ENCODE data around the gene PDZD7.
A peak's percentile ranks its signal among the peaks of the same experiment; 100 is the strongest.
"Not testable (repeated sequence)": the region's sequence is repeated elsewhere in the genome, so short reads cannot be mapped to it uniquely, and the experiment has no call there.

Gene PDZD7

GRCh38 chr10:101042667-101043362 is 11.9 kb upstream of the PDZD7 start:
- DNase-seq (ENCODE audit: low read depth) = peak; percentile 78
- H3K4me3 ChIP-seq (ENCODE audit: low read depth, low read length) = peak overlapping the region; percentile 55

DNA sequence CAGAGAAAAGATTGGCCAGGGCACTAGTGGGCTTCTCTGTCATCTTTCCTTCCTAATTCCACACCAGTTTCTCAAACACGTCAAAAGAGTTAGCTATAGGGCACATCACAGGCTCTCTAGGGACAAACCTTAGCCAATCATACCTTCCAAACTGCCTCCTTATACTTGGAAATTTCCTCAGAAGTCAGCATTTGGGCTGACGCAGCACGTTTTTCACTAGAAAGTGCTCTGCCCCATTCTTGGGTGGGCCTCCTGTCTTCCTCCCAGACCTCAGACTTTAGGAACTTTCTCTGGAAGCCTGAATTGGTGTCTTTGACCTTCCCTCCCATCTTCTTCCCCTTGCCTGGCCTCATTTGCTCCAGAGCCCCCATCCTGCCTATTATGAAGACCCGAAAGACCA is 11.2 kb upstream of the PDZD7 start:
- H3K4me3 ChIP-seq (ENCODE audit: low read depth, low read length) = peak overlapping the region; percentile 55
- no peak for DNase-seq (ENCODE audit: low read depth)

GRCh38 chr10:101041252-101041761 is 10.4 kb upstream of the PDZD7 start:
- DNase-seq (ENCODE audit: low read depth) = no peak
- H3K4me3 ChIP-seq (ENCODE audit: low read depth, low read length) = no peak overlapping the region

GRCh38 chr10:101040851-101041250 is 9.9 kb upstream of the PDZD7 start:
- no peak overlapping the region for H3K4me3 ChIP-seq (ENCODE audit: low read depth, low read length)
- no peak for DNase-seq (ENCODE audit: low read depth)

DNA sequence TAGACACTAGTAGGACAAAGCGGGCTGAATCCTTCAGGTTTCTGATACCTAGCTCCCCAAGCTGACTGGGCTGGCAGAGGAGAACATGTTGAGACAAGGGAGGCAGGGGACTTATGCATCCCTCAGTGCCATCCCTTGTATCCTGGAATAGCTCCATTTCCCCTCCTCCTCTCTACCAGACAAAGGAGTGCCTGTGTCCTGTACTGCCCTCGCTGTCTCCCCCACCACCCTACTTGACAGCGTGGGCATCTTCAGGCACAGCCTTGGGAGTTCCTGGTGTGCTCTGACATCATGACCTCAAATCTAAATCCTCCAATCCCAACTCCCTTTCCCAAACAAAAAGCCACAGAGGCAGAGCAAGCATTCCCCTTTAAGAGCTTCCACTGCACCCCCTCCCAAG is 9.1 kb upstream of the PDZD7 start:
- H3K4me3 ChIP-seq (ENCODE audit: low read depth, low read length) = no peak overlapping the region
- DNase-seq (ENCODE audit: low read depth) = no peak

- no peak for DNase-seq (ENCODE audit: low read depth)
- no peak overlapping the region for H3K4me3 ChIP-seq (ENCODE audit: low read depth, low read length)
Measured at GRCh38 chr10:101038484-101038883, 7.6 kb upstream of the PDZD7 start.

DNA sequence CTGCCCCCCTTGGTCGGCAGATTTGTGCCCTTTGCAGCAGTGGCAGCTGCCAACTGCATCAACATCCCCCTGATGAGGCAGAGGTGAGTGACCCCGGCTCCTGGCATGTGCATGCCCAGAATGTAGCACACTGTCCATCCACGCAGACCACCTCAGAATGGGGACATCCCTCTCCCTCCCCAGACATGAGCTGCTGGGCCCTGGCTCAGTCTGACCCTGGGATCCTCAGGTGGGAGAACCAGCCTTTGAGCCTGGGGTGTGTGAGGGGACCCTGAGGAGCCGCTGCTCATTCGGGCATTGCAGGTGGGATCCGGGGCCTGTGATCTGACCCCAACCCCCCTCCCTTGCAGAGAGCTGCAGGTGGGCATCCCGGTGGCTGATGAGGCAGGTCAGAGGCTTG is 5.8 kb upstream of the PDZD7 start:
- DNase-seq (ENCODE audit: low read depth) = no peak
- H3K4me3 ChIP-seq (ENCODE audit: low read depth, low read length) = no peak overlapping the region

- no peak overlapping the region for H3K4me3 ChIP-seq (ENCODE audit: low read depth, low read length)
- no peak for DNase-seq (ENCODE audit: low read depth)
Measured at GRCh38 chr10:101035916-101036702, 5.2 kb upstream of the PDZD7 start.

DNA sequence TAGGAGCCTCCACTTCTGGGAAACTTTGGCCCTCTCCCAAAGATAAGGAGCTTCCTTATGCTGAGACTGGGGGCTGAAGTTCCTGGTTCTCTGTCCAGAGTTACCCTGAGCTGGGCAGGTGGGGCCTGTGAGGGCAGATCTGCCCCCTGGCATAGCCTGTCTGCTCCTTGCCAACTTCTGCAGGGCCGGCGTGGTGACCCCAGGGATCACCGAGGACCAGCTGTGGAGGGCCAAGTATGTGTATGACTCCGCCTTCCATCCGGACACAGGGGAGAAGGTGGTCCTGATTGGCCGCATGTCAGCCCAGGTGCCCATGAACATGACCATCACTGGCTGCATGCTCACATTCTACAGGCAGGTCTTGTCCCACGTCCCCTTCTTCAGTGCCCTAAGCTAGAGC is 4.4 kb upstream of the PDZD7 start:
- H3K4me3 ChIP-seq (ENCODE audit: low read depth, low read length) = no peak overlapping the region
- no peak for DNase-seq (ENCODE audit: low read depth)

DNA sequence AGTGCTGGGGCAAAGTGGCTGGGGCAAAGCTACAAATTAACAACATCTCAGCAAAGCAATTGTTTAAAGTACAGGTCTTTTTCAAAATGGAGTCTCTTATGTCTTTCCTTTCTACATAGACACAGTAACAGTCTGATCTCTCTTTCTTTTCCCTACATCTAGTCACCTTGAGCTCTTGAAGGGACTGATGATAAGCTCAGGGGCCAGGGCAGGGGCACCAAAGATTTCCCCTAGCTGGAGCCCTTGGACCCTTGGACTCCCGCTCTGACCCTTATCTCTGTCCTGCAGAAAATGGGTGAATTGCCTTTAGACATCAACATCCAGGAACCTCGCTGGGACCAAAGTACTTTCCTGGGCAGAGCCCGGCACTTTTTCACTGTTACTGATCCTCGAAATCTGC is 3.5 kb upstream of the PDZD7 start:
- DNase-seq (ENCODE audit: low read depth); H3K4me3 ChIP-seq (ENCODE audit: low read depth, low read length): not testable (repeated sequence)

GRCh38 chr10:101033276-101033675 is 2.3 kb upstream of the PDZD7 start:
- peak overlapping the region; percentile 68 for H3K4me3 ChIP-seq (ENCODE audit: low read depth, low read length)
- no peak for DNase-seq (ENCODE audit: low read depth)

DNA sequence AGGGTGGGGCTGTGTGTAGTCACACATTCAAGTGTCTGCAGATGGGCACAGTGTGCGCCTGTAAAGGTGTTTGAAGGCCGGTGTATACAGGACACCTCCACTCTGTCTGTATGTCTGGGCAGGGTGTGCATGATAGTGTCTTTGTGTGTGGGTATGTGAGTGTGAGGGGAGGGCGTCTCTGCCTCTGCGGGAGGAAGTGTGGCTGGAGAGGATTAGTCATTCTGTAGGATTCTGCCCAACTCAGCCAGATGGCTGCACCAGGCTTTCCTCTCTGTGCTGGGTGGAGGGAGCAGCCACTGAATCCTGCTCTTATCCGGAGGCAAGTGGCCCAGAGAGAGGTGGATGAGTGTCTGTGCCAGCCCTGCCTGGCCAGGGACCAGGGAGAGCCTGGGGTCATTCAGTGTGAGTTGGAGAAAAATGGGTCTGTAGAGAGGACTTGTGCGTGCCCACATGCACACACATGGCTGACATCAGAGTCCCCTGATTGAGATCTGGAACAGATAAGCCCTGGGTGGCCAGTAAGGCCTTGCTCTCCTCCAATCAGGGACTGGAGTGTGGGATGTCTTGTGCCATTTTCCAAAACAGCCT is 1.8 kb upstream of the PDZD7 start:
- H3K4me3 ChIP-seq (ENCODE audit: low read depth, low read length) = peak overlapping the region; percentile 68
- peak; percentile 60 for DNase-seq (ENCODE audit: low read depth)

DNA sequence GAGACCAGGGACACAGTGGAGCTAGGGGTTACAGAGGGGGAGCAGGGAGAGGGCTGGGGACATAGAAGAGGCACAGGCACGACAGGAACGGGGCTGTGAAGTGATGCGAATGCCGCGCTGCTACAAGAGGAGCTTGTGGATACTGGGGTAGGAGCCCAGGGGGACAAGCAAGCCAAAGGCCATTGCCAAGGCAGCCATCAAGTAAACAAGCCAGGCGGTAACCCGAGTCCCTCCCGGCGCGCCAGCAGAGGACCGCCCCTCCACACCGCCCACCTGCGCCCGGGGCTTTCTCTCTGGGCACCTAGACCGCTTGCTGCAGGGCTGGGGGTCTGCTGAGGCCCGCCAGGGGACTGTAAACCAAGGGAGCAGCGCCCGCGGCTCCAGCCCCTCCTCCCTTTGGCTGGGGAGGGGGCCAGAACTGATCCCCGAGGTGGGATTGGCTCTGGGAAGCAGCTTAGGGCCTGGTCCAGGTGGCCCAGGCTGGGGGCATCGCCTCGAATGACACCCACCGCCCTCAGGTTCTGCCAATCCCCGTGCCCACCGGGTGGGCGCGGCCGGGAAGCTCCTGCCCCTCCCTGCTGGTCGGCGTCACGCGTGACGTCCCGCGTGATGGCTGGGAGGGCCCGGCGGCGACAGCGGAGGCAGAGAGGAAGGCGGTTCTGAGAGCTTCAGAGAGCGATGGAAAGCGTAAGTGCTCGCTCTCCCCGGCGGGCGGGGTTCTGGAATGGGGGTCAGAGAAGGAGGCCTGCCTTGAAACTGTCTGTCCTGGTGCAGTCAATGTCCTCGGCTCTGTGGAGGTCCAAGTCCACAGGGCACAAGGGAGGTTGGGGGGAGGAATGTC is 1.1 kb upstream of the PDZD7 start:
- DNase-seq (ENCODE audit: low read depth) = no peak
- peak overlapping the region; percentile 68 for H3K4me3 ChIP-seq (ENCODE audit: low read depth, low read length)

GRCh38 chr10:101030496-101031127 is 317 bp downstream of the PDZD7 start:
- no peak for DNase-seq (ENCODE audit: low read depth)
- peak overlapping the region; percentile 68 for H3K4me3 ChIP-seq (ENCODE audit: low read depth, low read length)

- no peak overlapping the region for H3K4me3 ChIP-seq (ENCODE audit: low read depth, low read length)
- no peak for DNase-seq (ENCODE audit: low read depth)
Measured at GRCh38 chr10:101029520-101030295, 1.2 kb downstream of the PDZD7 start.

- DNase-seq (ENCODE audit: low read depth) = no peak
- no peak overlapping the region for H3K4me3 ChIP-seq (ENCODE audit: low read depth, low read length)
Measured at GRCh38 chr10:101028446-101029337, 2.2 kb downstream of the PDZD7 start.

DNA sequence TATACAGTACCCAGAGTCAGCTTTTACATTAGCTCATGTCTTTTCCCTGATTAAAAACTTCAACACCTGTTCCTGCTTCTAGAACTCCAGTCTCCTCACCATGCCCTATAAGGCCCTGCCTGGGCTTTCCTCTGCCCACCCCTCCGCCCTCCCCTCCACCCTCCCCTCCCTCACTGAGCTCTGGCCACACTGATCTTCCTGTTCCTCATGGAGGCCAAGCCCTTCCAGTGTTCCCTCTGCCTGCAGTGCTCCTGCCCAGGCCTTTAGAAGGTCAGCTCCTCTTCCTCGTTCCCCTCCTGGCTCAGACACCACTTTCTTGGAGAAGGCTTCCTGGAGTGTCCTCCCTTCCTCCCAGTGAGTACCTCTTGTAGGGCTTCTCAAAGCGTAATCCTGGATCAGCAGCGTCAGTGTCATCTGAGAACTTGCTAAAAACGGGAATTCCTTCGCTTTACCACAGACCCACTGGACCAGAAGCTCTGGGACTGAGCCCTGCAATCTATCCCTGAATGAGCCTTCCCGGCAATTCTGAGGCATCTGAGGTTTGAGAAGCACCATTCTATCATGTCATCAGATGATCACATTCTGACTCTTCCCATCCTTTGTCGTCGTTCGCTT is 3.7 kb downstream of the PDZD7 start:
- DNase-seq (ENCODE audit: low read depth) = no peak
- H3K4me3 ChIP-seq (ENCODE audit: low read depth, low read length) = no peak overlapping the region
